ENCODE results near the gene SELENOV. TPM values are rescaled to one million over a fixed set of nuclear protein-coding genes. Genes with fewer than 3 reads are reported as not detected.
A peak's percentile ranks its signal among the peaks of the same experiment; 100 is the strongest.

SELENOV gene
- polyA plus RNA-seq, 3 donors, result not detected

DNA sequence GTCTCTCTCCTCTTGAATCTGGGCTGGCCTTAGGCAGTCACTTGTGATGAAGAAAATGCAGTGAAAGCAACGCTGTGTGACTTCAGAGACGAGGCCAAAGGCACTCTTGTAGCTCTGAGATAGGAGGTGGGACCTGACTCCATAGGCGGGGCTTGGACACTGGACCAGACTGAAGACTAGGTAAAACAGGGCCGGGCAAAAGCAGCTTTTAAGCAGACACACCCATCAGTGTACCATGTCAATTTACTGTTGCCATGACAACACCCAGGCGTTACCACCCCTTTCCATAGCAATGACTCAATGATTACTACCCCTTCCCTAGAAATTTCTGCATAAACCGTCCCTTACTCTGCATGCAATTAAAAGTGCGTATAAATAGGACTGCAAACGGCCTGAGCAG, 31.7 kb downstream of the SELENOV start:
- Histone ChIP-seq H3K4me3 (replicated peaks in 1 of 3; ENCODE audit: low read depth in 2 of 3, low read length in 3 of 3) (no peak overlapping the region), H3K4me2 (replicated peaks; ENCODE audit: extremely low read depth, low read length, poor library complexity, severe bottlenecking) (no peak overlapping the region), H3K9ac (ENCODE audit: insufficient read depth, low read length, poor library complexity, severe bottlenecking) (no peak overlapping the region), H3K27me3 (ENCODE audit: control insufficient read depth in 2 of 2, insufficient read depth in 2 of 2, low read length in 2 of 2) (no peaks in the 10 kb centered on the region), H4K20me1 (ENCODE audit: insufficient read depth, low read length) (no peaks in the 10 kb centered on the region), H3K27ac (ENCODE audit: low read depth in 1 of 2, low read length in 2 of 2) (no peak overlapping the region), H3K36me3 (replicated peaks in 1 of 2; ENCODE audit: control insufficient read depth in 1 of 2, insufficient read depth in 2 of 2, low read length in 2 of 2) (no peaks in the 10 kb centered on the region), H2AFZ (ENCODE audit: insufficient read depth, low read depth, low read length, poor library complexity, severe bottlenecking) (no peak overlapping the region), H3K9me3 (replicated peaks in 1 of 2; ENCODE audit: control insufficient read depth in 1 of 2, insufficient read depth in 1 of 2, low read length in 2 of 2) (no peaks in the 10 kb centered on the region), H3K4me1 (ENCODE audit: control insufficient read depth in 1 of 2, insufficient read depth in 2 of 2, low read length in 2 of 2) (peaks cover 2 to 4% of the 10 kb centered on the region in 2 donors), H3K79me2 (ENCODE audit: insufficient read depth, low read length) (no peaks in the 10 kb centered on the region)
- Mint-ChIP-seq H3K36me3 (no peaks in the 10 kb centered on the region), H3K4me1 (peaks cover 4% of the 10 kb centered on the region), H3K4me3 (no peak overlapping the region), H3K27ac (peak overlapping the region in 1 of 7 donors; percentile 1), H3K27me3 (ENCODE audit: low read depth in 3 of 3) (peaks cover 5 to 23% (median 17%) of the 10 kb centered on the region in 3 donors), H3K9me3 (no peaks in the 10 kb centered on the region)
- intact Hi-C loops (cut with micrococcal nuclease), result no loop called here
- DNase-seq, result no peak
- 82% methylated on average over 6 of the region's 8 CpGs for WGBS (ENCODE audit: insufficient coverage)
- TF ChIP-seq, protein P1, sequence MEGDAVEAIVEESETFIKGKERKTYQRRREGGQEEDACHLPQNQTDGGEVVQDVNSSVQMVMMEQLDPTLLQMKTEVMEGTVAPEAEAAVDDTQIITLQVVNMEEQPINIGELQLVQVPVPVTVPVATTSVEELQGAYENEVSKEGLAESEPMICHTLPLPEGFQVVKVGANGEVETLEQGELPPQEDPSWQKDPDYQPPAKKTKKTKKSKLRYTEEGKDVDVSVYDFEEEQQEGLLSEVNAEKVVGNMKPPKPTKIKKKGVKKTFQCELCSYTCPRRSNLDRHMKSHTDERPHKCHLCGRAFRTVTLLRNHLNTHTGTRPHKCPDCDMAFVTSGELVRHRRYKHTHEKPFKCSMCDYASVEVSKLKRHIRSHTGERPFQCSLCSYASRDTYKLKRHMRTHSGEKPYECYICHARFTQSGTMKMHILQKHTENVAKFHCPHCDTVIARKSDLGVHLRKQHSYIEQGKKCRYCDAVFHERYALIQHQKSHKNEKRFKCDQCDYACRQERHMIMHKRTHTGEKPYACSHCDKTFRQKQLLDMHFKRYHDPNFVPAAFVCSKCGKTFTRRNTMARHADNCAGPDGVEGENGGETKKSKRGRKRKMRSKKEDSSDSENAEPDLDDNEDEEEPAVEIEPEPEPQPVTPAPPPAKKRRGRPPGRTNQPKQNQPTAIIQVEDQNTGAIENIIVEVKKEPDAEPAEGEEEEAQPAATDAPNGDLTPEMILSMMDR (IDR thresholded peaks at IDR 0.05), result no peak

DNA sequence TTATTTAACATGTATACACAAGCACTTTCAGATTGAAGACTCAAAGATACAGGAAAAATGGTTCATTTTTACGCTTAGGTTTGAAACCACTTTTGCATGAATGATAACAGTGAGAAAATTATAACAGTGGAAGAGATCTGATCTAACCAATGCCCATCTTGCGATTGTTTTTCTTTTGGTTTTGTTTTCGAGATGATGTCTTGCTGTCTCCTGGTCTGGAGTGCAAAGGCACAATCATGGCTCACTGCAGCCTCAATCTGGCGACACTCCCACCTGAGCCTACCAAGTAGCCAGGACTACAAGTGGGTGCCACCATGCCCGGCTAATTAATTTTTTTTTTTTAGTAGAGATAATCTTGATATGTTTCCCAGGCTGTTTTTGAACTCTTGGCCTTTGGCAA, 35.3 kb downstream of the SELENOV start:
- 94% methylated on average over 3 of the region's 5 CpGs for WGBS (ENCODE audit: insufficient coverage)
- H3K4me3 ChIP-seq (replicated peaks in 1 of 3; ENCODE audit: low read depth in 2 of 3, low read length in 3 of 3), result no peak overlapping the region
- no peaks in the 10 kb centered on the region for H3K9me3 ChIP-seq (replicated peaks in 1 of 2; ENCODE audit: control insufficient read depth in 1 of 2, insufficient read depth in 1 of 2, low read length in 2 of 2)
- no peak for DNase-seq
- intact Hi-C loops (cut with micrococcal nuclease), result loop anchor here in 1 of 2 donors (5.0 kb wide), 1 partner anchor 217 kb away; no protein-coding TSS in a partner anchor
- Mint-ChIP-seq H3K27ac (no peak overlapping the region), H3K4me3 (no peak overlapping the region), H3K27me3 (ENCODE audit: low read depth in 3 of 3) (peaks cover 5 to 16% (median 6%) of the 10 kb centered on the region in 3 donors), H3K9me3 (no peaks in the 10 kb centered on the region), H3K4me1 (peaks cover 35% of the 10 kb centered on the region), H3K36me3 (no peaks in the 10 kb centered on the region)
- H2AFZ ChIP-seq (ENCODE audit: insufficient read depth, low read depth, low read length, poor library complexity, severe bottlenecking), result no peak overlapping the region
- no peaks in the 10 kb centered on the region for H3K79me2 ChIP-seq (ENCODE audit: insufficient read depth, low read length)
- H3K27ac ChIP-seq (ENCODE audit: low read depth in 1 of 2, low read length in 2 of 2), result no peak overlapping the region
- H3K4me1 ChIP-seq (ENCODE audit: control insufficient read depth in 1 of 2, insufficient read depth in 2 of 2, low read length in 2 of 2), result peaks cover 26 to 36% of the 10 kb centered on the region in 2 donors
- no peak overlapping the region for H3K9ac ChIP-seq (ENCODE audit: insufficient read depth, low read length, poor library complexity, severe bottlenecking)
- TF ChIP-seq, protein P1 (IDR thresholded peaks at IDR 0.05), result no peak
- no peak overlapping the region for H3K4me2 ChIP-seq (replicated peaks; ENCODE audit: extremely low read depth, low read length, poor library complexity, severe bottlenecking)
- no peaks in the 10 kb centered on the region for H3K27me3 ChIP-seq (ENCODE audit: control insufficient read depth in 2 of 2, insufficient read depth in 2 of 2, low read length in 2 of 2)
- no peaks in the 10 kb centered on the region for H4K20me1 ChIP-seq (ENCODE audit: insufficient read depth, low read length)
- H3K36me3 ChIP-seq (replicated peaks in 1 of 2; ENCODE audit: control insufficient read depth in 1 of 2, insufficient read depth in 2 of 2, low read length in 2 of 2), result no peaks in the 10 kb centered on the region
